Fibroblast of pulmonary artery (primary cell): ENCODE results near the gene OSBP.
A peak's percentile ranks its signal among the peaks of the same experiment; 100 is the strongest.

ENCODE experiments used
- DNase-seq: peaks from one replicate; pipeline ENCODE4 v3.0.0-alpha.2; 2010; ENCODE audit warnings: low read depth
- H3K4me3 ChIP-seq: replicated peaks from 2 replicates; pipeline ENCODE4 v1.5.1; 2011; ENCODE audit warnings: low read depth, mild to moderate bottlenecking, control low read depth, low read length, moderate library complexity
- TF ChIP-seq, protein P1 (sequence below): IDR thresholded peaks from 2 replicates; pipeline ENCODE4 v1.5.1; 2011; ENCODE audit warnings: mild to moderate bottlenecking, control low read depth, low read length, inconsistent platforms; ENCODE audit errors: missing control alignments

OSBP gene

DNA sequence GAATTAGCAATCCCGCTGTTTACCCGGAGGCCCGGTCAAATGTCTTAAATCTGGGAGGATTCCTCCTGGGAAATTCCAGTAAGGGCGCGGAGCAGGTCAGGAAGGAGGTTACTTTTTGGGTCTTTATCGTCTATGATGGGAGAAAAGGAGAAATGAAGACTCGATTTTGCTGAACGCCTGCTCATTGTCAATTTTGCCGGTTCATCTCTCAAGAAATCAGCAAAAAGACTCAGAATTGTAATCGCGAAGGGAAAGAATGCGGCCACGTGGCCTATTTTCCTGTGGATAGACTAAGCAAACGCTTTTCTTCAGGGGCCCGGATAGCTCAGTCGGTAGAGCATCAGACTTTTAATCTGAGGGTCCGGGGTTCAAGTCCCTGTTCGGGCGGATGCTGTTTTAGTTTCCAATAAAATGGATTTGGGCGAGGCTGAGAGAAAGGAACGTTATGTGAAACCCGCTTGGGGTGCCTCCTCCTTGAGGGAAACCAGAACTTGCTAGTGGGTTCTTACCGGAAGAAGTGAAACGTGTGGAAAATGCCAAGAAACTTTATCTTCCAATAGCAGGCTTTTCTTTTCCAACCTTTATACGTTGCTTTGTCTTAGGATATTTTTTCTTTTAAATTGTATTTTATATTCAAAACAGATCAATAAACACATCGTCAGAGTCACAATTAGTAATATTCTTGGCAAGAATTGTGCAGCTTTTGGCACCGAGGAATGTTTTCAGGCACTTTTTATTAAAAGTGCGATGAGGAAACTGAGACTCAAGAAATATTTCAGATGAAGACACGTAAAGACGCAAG, 59.3 kb downstream of the OSBP start:
- H3K4me3 ChIP-seq = peak overlapping the region; percentile 52
- peak; percentile 82 for DNase-seq
- TF ChIP-seq, protein P1, sequence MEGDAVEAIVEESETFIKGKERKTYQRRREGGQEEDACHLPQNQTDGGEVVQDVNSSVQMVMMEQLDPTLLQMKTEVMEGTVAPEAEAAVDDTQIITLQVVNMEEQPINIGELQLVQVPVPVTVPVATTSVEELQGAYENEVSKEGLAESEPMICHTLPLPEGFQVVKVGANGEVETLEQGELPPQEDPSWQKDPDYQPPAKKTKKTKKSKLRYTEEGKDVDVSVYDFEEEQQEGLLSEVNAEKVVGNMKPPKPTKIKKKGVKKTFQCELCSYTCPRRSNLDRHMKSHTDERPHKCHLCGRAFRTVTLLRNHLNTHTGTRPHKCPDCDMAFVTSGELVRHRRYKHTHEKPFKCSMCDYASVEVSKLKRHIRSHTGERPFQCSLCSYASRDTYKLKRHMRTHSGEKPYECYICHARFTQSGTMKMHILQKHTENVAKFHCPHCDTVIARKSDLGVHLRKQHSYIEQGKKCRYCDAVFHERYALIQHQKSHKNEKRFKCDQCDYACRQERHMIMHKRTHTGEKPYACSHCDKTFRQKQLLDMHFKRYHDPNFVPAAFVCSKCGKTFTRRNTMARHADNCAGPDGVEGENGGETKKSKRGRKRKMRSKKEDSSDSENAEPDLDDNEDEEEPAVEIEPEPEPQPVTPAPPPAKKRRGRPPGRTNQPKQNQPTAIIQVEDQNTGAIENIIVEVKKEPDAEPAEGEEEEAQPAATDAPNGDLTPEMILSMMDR = no peak

DNA sequence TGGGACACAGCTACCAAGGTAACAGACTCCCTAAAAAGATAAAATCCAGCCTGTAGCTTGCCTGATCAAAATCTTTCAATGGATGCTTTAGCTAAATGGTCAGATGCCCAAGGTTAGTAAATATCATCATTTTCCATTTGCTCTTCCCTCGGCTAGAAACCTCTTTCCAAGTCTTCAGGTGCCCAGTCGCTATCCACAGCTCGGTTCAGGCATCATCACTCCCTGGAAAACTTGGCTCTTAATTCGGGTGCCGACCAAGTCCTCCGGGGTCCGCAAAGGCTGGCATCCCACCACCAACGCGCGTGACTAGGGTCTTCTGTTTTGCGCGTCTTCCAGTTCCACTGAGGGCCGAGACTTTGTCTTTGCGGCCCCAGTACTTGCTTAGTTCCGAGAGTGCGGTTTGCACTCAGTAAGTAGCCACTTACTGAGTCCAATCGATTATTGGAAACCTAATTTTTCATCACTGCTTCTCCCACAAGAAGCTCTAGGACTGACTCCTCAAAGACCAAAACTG, 59.9 kb downstream of the OSBP start:
- H3K4me3 ChIP-seq = peak overlapping the region; percentile 52
- DNase-seq = no peak
- TF ChIP-seq, protein P1 = no peak

DNA sequence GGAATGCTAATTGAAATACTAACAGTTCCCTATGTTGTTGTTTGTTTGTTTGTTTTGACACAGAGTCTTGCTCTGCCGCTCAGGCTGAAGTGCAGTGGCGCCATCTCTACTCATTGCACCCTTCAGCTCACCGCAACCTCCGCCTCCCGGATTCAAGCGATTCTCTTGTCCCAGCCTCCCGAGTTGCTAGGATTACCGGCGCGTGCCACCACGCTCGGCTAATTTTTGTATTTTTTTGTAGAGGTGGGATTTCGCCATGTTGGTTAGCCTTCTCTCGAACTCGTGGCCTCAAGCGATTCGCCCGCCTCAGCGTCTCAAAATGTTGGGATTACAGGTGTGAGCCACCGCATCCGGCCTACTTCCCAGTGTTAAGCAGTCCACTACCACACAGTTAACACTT, 62.3 kb downstream of the OSBP start:
- no peak for DNase-seq
- TF ChIP-seq, protein P1 = no peak
- H3K4me3 ChIP-seq = no peak overlapping the region

DNA sequence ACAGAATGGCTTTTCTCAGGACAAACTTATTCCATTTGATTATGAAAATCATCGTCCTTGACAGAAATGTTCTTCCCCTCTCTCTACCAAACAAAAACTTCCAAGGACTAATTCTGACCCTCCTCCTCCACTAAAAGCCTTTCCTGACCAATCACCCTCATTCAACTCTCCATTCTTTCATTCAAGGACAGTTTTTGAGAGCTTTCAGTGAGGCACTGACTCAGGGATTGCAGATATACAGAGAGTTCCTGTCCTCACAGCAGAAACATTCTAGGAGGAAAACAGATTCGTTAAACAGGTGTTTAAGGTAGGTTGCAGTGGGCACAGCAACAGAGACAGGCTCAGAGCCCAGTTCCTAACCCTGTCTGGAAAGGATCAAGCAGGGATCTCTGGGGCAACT, 62.7 kb downstream of the OSBP start:
- H3K4me3 ChIP-seq = no peak overlapping the region
- DNase-seq = no peak
- TF ChIP-seq, protein P1 = no peak

DNA sequence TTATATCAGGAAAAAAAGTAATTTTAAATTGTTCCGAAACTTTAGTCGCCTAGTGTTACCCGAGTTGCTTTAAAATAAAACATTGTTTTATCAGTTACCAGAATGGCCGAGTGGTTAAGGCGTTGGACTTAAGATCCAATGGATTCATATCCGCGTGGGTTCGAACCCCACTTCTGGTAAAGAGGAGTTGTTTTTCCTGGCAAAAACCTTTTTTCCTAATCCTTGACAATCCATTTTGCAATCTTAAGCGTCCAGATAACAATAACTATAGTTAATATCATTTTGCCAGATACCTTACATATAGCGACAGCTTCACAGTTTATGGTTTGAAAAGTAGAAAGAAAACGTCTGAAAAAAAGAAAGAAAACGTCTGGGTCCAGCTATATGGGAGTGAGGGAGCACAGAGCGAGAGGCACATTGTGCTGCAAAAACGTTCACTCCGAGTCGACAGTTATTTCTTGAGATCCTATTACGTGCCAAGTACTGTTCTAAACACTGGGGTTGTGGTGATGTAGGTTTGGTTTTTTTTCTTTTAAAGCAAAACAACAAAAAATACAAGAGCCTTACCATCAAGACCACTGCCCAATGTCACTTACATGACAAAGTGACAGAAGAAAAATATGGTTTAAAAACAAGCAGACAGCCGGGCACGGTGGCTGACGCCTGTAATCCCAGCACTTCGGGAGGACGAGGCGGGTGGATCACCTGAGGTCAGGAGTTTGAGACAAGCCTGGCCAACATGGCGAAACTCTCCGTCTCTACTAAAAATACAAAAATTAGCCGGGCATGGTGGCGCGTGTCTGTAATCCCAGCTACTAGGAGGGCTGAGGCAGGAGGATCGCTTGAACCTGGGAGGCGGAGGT, 63.7 kb downstream of the OSBP start:
- peak overlapping the region; percentile 65 for H3K4me3 ChIP-seq
- TF ChIP-seq, protein P1 = no peak
- DNase-seq = peak; percentile 90

DNA sequence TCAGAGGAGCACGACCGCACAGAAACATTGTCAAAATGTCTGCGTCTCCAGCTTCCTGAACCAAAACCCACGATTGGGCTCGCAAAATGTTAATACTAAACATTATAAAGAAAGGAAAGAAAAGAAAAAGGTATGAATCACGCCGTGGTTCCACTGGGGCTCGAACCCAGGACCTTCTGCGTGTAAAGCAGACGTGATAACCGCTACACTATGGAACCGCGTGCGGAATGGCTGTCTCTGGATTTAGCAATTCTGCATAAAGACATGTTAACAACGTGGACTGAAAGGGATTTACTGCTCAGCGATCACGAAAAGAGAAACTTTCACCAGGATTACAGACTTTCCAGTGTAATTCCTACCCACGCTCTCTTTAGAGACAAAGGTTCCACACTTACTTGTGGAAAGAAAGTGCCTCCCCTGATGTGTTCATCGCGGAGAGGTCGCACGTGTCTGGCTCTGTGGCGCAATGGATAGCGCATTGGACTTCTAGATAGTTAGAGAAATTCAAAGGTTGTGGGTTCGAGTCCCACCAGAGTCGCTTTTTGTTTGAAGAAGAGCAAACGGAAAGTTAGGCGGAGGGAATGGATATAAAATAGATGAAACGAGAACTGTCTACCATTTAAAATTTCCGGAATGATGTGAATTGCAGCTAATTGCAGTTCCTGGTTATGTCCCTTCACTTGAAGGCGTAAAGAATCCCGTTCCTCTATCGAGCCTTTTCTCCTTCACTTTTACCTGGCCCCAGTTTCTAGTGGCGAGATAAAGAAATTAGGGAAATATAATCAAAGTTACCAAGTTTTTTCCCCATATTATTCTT, 64.5 kb downstream of the OSBP start:
- TF ChIP-seq, protein P1 = no peak
- peak; percentile 93 for DNase-seq
- H3K4me3 ChIP-seq = peak overlapping the region; percentile 65
